GM12874 (cell line): ENCODE measurements around the gene KCNK5.

Source experiments
- TF ChIP-seq, protein P1 (sequence below): IDR thresholded peaks from 2 replicates; pipeline ENCODE4 v1.5.1; 2011; ENCODE audit warnings: low read depth, mild to moderate bottlenecking, control low read depth, low read length, moderate library complexity; ENCODE audit not compliant: insufficient read depth

The KCNK5 gene

DNA sequence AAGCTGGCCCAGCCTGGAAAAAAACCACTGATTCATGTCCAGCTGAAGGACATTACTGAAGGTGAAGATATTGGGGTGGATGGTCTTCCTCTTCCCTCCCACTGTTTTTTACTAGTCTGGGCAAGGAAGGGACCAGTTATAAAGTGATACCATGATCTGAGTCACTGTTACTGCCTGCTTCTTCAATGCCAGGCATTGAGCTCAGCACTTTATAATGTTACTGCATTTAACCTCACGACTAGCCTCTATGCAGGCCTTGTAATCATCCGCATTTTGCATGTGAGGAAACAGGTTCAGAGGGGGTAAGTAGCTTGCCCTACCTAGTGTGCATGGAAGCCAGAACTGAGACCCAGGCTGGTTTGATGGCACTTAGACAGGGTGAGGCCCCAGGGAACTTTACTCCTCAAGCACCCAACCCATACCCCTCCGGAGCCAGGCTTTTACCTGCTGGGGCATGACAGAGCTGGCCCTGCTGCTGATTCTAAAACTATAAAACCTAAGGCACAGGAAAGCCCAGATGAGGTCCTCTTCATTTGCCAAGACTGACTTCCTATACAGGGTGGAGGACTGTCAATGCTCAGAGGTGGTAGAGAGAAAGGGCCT lies 11.0 kb upstream of the KCNK5 start:
- TF ChIP-seq, protein P1, sequence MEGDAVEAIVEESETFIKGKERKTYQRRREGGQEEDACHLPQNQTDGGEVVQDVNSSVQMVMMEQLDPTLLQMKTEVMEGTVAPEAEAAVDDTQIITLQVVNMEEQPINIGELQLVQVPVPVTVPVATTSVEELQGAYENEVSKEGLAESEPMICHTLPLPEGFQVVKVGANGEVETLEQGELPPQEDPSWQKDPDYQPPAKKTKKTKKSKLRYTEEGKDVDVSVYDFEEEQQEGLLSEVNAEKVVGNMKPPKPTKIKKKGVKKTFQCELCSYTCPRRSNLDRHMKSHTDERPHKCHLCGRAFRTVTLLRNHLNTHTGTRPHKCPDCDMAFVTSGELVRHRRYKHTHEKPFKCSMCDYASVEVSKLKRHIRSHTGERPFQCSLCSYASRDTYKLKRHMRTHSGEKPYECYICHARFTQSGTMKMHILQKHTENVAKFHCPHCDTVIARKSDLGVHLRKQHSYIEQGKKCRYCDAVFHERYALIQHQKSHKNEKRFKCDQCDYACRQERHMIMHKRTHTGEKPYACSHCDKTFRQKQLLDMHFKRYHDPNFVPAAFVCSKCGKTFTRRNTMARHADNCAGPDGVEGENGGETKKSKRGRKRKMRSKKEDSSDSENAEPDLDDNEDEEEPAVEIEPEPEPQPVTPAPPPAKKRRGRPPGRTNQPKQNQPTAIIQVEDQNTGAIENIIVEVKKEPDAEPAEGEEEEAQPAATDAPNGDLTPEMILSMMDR: no peak

DNA sequence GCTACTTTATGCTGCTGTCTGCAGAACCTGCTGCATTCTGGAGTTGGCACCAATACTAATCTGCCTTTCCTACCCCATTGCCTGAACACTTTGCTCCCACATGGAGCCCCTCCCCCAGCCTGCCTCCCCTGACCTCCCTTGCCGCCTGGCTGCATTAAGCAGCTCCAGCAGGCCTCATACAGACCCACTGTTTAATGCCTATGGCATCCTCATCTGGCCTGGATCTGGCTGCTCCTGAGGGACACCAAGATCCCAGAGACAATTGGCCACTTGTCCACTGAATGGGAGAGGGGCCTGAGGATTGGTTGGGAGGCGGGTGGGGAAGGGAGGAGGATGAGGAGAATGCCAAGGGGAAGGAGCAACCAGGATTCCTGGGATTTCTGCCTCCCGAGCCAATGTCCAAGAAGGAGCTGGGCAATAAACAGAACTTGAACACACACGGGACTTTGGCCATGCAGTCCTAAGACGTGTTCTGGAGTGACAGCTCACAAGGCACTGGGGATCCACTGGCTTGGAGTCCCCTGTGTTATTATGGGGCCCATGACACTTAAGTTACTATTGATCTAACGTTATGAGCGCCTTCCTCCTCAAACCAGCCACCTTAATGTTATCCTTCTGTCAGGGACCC lies 10.4 kb upstream of the KCNK5 start:
- TF ChIP-seq, protein P1: no peak

DNA sequence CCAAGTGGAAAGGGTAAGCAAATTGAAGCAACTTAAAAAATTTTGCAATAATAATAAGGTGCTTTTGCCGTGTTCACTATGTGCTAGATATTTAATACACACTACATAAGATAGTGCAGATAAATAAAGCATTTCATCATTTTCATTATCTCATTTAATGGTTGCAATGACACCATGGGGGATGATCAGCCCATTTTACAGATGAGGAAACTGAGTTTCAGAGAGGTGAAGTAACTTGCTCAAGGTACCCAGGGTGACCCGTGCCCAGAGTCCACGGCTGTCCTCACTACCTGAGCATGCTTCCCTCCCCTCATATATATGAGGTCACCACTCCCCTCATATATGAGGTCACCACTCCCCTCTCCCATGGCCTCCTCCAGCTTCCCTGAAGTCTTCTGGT lies 7.5 kb upstream of the KCNK5 start:
- TF ChIP-seq, protein P1: no peak

DNA sequence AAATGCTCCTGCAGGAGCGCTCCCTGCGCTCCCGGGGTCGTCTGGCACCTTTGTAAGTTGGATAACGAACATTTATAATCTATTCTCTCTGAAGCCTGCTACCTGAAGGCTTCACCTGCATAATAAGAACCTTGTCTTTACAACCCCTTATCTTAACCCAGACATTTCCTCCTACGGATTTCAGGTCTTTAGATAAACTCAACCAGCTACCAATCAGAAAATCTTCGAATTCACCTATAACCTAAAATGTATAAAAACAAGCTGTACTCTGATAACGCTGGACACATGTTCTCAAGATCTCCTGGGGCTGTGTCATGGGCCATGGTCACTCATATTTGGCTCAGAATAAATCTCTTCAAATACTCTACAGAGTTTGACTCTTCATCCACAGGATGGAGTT lies 4.1 kb upstream of the KCNK5 start:
- TF ChIP-seq, protein P1: no peak

DNA sequence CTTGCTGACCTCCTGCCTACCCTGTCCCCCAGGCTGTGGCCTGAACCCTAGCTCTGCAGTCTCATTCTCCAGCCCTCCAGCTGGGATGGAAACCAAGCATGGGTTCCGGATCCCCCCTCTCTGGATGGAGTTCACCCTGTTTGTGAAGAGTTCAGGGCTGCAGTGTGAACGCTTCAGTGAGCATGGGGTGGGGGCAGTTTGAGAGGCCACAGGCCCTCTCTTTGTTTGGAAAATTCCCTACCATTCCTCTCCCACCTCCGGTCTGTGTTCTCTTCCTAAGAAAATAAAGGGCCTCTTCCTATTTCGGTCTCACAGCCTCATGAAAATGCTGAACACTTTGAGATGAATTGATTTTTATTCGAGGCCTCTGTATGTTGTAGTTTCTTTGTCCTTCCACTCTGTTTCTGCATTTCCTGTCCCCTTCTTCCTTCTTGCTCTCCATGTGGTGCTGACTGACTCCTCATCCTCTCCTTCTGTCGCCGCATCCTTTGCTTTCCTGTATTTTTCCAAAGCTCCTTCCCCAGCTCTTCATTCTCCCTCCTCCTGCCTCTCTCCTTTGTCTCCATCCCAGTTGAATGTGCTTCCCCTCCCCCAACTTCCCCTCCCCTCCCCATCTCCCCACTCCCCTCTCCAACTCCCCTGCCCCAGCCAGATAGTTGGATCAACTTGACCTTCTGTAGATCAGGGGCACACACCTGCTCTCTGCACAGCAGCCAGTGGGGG lies 2.4 kb upstream of the KCNK5 start:
- TF ChIP-seq, protein P1: no peak

DNA sequence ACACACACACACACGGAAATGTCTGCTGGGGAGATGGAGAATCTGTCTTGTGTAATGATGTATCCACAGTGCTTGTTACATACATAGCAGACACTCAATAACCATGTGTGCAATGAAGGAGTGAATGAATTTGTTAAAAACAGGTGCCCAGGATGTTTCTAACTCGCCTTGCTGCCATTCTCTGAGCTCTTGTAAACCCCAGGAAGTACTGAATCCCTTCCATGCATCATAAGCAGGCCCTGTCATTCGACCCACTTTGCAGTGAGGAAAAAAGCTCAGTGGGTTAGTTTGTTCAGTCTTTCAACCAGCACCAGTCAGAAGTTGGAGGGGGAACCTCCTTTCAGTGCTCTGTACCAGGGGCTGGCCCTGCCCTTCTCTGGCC lies 1.4 kb upstream of the KCNK5 start:
- TF ChIP-seq, protein P1: no peak

DNA sequence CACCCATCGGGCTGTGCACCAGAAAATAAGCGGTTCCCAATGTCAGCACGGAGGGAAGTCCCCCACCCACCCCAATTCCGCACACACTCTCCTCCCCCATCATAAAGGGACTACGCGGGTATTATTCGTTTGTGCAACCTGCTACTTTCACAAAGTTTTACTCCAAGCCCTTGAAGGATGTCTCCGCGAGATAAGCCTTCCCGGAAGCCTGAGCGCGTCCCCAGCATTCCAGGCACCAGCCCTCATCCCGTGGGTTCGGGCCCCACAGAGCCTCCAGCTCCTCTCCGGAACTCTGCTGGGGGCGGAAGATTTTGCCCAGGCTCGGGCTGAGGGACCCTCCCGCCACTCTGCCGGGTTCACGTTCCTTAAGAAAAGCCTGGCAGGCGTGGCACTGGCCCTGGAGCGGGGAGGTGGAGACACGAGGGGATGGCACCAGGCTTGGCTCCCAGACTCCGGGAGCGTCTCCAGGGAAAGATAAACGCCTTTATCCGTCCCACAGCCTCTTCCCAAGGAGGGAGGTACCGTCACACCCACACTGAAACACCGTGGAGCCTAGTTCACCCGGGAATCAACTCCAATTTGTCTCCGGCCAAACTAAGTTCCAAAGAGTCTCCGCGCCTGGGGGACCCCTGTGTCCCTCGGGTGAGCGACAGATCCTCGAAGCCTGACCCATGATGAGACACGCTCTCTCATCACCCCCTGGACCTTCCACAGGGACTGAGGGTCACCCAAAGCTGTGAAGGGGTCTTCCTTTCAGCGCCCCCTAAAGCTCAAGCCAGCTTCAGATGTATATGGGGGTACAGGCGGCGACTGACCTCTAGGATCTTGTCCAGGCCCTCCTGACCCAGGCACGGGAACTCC lies 934 bp downstream of the KCNK5 start:
- TF ChIP-seq, protein P1: no peak
